ENCODE data around the gene SLFN5. TPM values are rescaled to one million over a fixed set of nuclear protein-coding genes. Genes with fewer than 3 reads are reported as not detected.
"Not testable (repeated sequence)": the region's sequence is repeated elsewhere in the genome, so short reads cannot be mapped to it uniquely, and the experiment has no call there.

Gene SLFN5
- total RNA-seq, 2 donors from 2014 or later = 3.0 to 8.5 TPM

- Histone ChIP-seq H3K27me3 (no peaks in the 10 kb centered on the region), H3K27ac (no peak overlapping the region), H3K4me3 (no peak overlapping the region), H3K4me1 (no peaks in the 10 kb centered on the region), H3K36me3 (no peaks in the 10 kb centered on the region), H3K9me3 (no peaks in the 10 kb centered on the region), H3K9ac (ENCODE audit: low read depth in 2 of 2, low read length in 2 of 2) (no peak overlapping the region)
- no peak for DNase-seq
- TF ChIP-seq, protein P1, sequence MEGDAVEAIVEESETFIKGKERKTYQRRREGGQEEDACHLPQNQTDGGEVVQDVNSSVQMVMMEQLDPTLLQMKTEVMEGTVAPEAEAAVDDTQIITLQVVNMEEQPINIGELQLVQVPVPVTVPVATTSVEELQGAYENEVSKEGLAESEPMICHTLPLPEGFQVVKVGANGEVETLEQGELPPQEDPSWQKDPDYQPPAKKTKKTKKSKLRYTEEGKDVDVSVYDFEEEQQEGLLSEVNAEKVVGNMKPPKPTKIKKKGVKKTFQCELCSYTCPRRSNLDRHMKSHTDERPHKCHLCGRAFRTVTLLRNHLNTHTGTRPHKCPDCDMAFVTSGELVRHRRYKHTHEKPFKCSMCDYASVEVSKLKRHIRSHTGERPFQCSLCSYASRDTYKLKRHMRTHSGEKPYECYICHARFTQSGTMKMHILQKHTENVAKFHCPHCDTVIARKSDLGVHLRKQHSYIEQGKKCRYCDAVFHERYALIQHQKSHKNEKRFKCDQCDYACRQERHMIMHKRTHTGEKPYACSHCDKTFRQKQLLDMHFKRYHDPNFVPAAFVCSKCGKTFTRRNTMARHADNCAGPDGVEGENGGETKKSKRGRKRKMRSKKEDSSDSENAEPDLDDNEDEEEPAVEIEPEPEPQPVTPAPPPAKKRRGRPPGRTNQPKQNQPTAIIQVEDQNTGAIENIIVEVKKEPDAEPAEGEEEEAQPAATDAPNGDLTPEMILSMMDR (IDR thresholded peaks at IDR 0.05) = no peak
- intact Hi-C loops (cut with DNase I) = no loop called here
These were observed 22.2 kb downstream of the SLFN5 start for GRCh38 chr17:35265071-35265470.

DNA sequence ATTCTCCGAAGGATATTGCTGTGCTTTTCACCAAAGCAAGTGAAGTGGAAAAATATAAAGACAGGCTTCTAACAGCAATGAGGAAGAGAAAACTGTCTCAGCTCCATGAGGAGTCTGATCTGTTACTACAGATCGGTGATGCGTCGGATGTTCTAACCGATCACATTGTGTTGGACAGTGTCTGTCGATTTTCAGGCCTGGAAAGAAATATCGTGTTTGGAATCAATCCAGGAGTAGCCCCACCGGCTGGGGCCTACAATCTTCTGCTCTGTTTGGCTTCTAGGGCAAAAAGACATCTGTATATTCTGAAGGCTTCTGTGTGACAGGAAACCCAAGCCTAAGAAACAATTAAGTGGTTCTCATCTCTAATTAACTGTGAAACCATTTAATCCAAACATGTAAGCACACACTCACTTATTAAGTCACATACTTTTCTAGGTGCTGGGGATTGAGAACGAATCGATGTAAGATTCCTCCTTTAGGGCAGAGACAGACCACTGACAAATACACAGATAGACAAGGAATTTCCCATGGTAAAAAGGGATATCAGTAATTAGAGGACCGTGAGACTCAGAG lies 22.8 kb downstream of the SLFN5 start:
- TF ChIP-seq, protein P1 (IDR thresholded peaks at IDR 0.05) = no peak
- Histone ChIP-seq H3K27ac (no peak overlapping the region), H3K4me3 (no peak overlapping the region), H3K27me3 (no peaks in the 10 kb centered on the region), H3K4me1 (no peaks in the 10 kb centered on the region), H3K9ac (ENCODE audit: low read depth in 2 of 2, low read length in 2 of 2) (no peak overlapping the region), H3K9me3 (no peaks in the 10 kb centered on the region), H3K36me3 (no peaks in the 10 kb centered on the region)
- intact Hi-C loops (cut with DNase I) = no loop called here
- no peak for DNase-seq

- H3K4me1 ChIP-seq; intact Hi-C loops (cut with DNase I); H3K9me3 ChIP-seq; H3K27ac ChIP-seq; DNase-seq; H3K9ac ChIP-seq (ENCODE audit: low read depth in 2 of 2, low read length in 2 of 2); H3K27me3 ChIP-seq; H3K4me3 ChIP-seq; H3K36me3 ChIP-seq: not testable (repeated sequence)
These were observed 31.5 kb downstream of the SLFN5 start for GRCh38 chr17:35274167-35275066.

DNA sequence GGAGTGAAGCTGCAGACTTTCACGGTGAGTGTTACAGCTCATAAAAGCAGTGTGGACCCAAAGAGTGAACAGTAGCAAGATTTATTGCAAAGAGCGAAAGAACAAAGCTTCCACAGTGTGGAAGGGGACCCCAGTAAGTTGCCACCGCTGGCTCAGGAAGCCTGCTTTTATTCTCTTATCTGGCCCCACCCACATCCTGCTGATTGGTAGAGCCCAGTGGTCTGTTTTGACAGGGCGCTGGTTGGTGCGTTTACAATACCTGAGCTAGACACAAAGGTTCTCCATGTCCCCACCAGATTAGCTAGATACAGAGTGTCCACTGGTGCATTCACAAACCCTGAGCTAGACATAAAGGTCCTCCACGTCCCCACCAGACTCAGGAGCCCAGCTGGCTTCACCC lies 35.6 kb downstream of the SLFN5 start:
- H3K4me1 ChIP-seq; H3K9me3 ChIP-seq; H3K9ac ChIP-seq (ENCODE audit: low read depth in 2 of 2, low read length in 2 of 2); H3K4me3 ChIP-seq; intact Hi-C loops (cut with DNase I); H3K36me3 ChIP-seq; H3K27ac ChIP-seq; DNase-seq; H3K27me3 ChIP-seq: not testable (repeated sequence)

DNA sequence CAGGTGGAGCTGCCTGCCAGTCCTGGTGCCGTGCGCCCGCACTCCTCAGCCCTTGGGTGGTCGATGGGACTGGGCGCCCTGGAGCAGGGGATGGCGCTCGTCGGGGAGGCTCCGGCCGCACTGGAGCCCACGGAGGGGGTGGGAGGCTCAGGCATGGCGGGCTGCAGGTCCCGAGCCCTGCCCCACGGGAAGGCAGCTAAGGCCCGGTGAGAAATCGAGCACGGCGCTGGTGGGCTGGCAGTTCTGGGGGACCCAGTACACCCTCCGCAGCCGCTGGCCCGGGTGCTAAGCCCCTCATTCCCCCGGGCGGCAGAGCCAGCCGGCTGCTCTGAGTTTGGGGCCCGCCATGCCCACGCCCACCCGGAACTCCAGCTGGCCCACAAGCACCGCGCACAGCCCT lies 36.0 kb downstream of the SLFN5 start:
- H3K9ac ChIP-seq (ENCODE audit: low read depth in 2 of 2, low read length in 2 of 2); H3K4me3 ChIP-seq; H3K36me3 ChIP-seq; intact Hi-C loops (cut with DNase I); H3K27ac ChIP-seq; H3K9me3 ChIP-seq; DNase-seq; H3K27me3 ChIP-seq; H3K4me1 ChIP-seq: not testable (repeated sequence)

DNA sequence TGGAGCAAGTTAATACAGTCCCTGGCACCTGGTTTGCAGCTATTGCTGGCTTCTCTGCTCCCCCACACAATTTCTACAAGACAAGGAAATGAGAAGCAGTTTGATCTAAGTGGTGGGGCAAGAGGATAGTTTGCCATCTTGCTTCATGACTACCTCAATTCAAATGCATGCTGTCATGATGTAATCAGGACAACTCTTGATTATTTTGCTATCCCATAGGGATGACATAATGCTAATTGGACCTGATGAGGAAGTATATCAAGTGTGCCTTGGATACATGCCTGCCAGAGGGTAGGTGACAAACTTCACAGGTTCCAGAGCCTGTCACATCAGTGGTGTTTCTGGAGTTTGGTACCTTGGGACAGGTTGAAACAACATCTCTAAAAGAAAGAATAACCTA lies 40.9 kb downstream of the SLFN5 start:
- no peak overlapping the region for H3K9ac ChIP-seq (ENCODE audit: low read depth in 2 of 2, low read length in 2 of 2)
- H3K9me3 ChIP-seq = no peaks in the 10 kb centered on the region
- no peak overlapping the region for H3K27ac ChIP-seq
- H3K4me3 ChIP-seq = no peak overlapping the region
- no peaks in the 10 kb centered on the region for H3K4me1 ChIP-seq
- DNase-seq = no peak
- H3K36me3 ChIP-seq = no peaks in the 10 kb centered on the region
- TF ChIP-seq, protein P1 (IDR thresholded peaks at IDR 0.05) = no peak
- no peaks in the 10 kb centered on the region for H3K27me3 ChIP-seq
- intact Hi-C loops (cut with DNase I) = no loop called here

DNA sequence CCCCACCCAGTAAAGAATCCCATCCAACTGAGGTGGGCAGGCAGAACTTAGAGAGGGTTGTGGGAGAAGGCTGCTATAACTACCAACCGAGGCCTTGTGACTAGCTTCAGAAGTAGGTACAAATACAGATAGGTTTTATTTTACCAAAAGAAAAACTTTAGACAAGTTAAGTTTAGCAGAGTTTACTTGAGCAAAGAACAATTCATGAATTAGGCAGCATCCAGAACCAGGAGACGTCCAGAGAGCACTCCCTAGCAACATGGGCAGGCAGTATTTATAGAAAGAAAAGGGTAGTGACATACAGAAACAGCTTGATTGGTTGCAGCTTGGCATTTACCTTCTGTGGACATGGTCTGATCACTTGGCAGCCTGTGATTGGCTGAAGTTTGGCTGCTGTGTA lies 42.1 kb downstream of the SLFN5 start:
- intact Hi-C loops (cut with DNase I) = no loop called here
- no peak for DNase-seq
- no peak overlapping the region for H3K4me3 ChIP-seq
- H3K9me3 ChIP-seq = no peaks in the 10 kb centered on the region
- TF ChIP-seq, protein P1 (IDR thresholded peaks at IDR 0.05) = no peak
- no peak overlapping the region for H3K27ac ChIP-seq
- no peaks in the 10 kb centered on the region for H3K27me3 ChIP-seq
- H3K4me1 ChIP-seq = no peaks in the 10 kb centered on the region
- no peak overlapping the region for H3K9ac ChIP-seq (ENCODE audit: low read depth in 2 of 2, low read length in 2 of 2)
- no peaks in the 10 kb centered on the region for H3K36me3 ChIP-seq

All from colonic mucosa (tissue), 4 donors.